HepG2 (cell line): Measurements from ENCODE around the gene CPNE5. TPM values are rescaled to one million over a fixed set of nuclear protein-coding genes. Genes with fewer than 3 reads are reported as not detected.

Experiments used
- ATAC-seq: fragments of 200-7000 bp; cut with Tn5 transposase; 3 replicates; pipeline ENCODE4 v1.9.1; 2020; ENCODE audit warnings: mild to moderate bottlenecking, moderate library complexity
- BruUV-seq: library from RNA; stranded (reverse); fragments of 400-500 nt; replicated peaks from 2 replicates; lab custom pipeline; 2021; lab: Mats Ljungman, UMichigan
- CTCF ChIA-PET: fragments of 300-600 bp; formaldehyde crosslinking; extraction: SDS; loops from one replicate; lab custom pipeline; 2021; ENCODE audit warnings: low total read pairs, inconsistent platforms, low intra/inter-chr PET ratio; lab: Yijun Ruan, JAX
- POLR2A ChIA-PET: fragments of 350-600 bp; sonication (Branson Sonifier 250); formaldehyde crosslinking; loops from one replicate; lab custom pipeline; 2020; ENCODE audit warnings: antibody characterized with exemption, inconsistent platforms; lab: Yijun Ruan, JAX
- DNase-seq: peaks from one replicate; pipeline ENCODE4 v3.0.0-alpha.2; 2015; ENCODE audit warnings: low spot score
- FAIRE-seq: peaks from 3 replicates; lab custom pipeline; 2011; peaks lifted over from hg19 to GRCh38; lab: Jason Lieb, UNC
- H2AFZ ChIP-seq: one replicate; pipeline ENCODE4 v1.6.1; 2011; ENCODE audit warnings: low read length, inconsistent platforms
- H3K27ac ChIP-seq: fragments of 300-600 bp; 3 replicates; pipeline ENCODE4 v1.8.0; 2011; ENCODE audit warnings: mixed run types, mild to moderate bottlenecking, mixed read lengths, low read length, inconsistent platforms; ENCODE audit not compliant: insufficient read depth; ENCODE audit errors: extremely low read length
- H3K27me3 ChIP-seq, 2 experiments: fragments of 200-600 bp in 1 of 2; 2 replicates in 1 of 2; 3 replicates in 1 of 2; pipeline versions ENCODE4 v1.6.0 to v1.8.0; 2011; ENCODE audit warnings: low read length in 2 of 2, mild to moderate bottlenecking in 2 of 2, moderate library complexity in 2 of 2, inconsistent platforms in 1 of 2; ENCODE audit not compliant: insufficient read depth in 2 of 2, control insufficient read depth in 1 of 2
- H3K36me3 ChIP-seq, 2 experiments: fragments of 200-600 bp in 1 of 2; replicated peaks in 1 of 2; 2 replicates in 1 of 2; 3 replicates in 1 of 2; pipeline versions ENCODE4 v1.5.1 to v1.8.0; 2011; ENCODE audit warnings: low read length in 2 of 2, inconsistent platforms in 1 of 2; ENCODE audit not compliant: insufficient read depth in 2 of 2, control insufficient read depth in 1 of 2
- H3K4me1 ChIP-seq: 2 replicates; pipeline ENCODE4 v1.5.1; 2012; ENCODE audit warnings: low read length, inconsistent platforms; ENCODE audit not compliant: insufficient read depth
- H3K4me2 ChIP-seq: 2 replicates; pipeline ENCODE4 v1.6.0; 2011; ENCODE audit warnings: low read depth, low read length, inconsistent platforms
- H3K4me3 ChIP-seq, 3 experiments: fragments of 200-600 bp in 1 of 3; sonication (generic), shearing (Covaris generic) in 1 of 3; replicated peaks in 1 of 3; 2 replicates each; pipeline ENCODE4 v1.5.1; 2011 to 2016; ENCODE audit warnings: low read length in 3 of 3, inconsistent platforms in 2 of 3, low read depth in 2 of 3, mild to moderate bottlenecking in 2 of 3, control low read depth in 1 of 3, mixed read lengths in 1 of 3; ENCODE audit not compliant: insufficient read depth in 1 of 3
- H3K79me2 ChIP-seq: one replicate; pipeline ENCODE4 v1.6.1; 2011; ENCODE audit warnings: low read length, inconsistent platforms; ENCODE audit not compliant: insufficient read depth
- H3K9ac ChIP-seq: 2 replicates; pipeline ENCODE4 v1.6.0; 2011; ENCODE audit warnings: mild to moderate bottlenecking, low read depth, low read length, inconsistent platforms; ENCODE audit not compliant: insufficient read depth
- H3K9me3 ChIP-seq: 2 replicates; pipeline ENCODE4 v1.5.1; 2012; ENCODE audit warnings: mild to moderate bottlenecking, low read length
- H4K20me1 ChIP-seq: 2 replicates; pipeline ENCODE4 v1.6.0; 2011; ENCODE audit warnings: inconsistent platforms, mild to moderate bottlenecking, low read length, moderate library complexity; ENCODE audit not compliant: insufficient read depth
- RCOR2 ChIP-seq: IDR thresholded peaks from 2 replicates; pipeline ENCODE4 v1.6.1; 2016; ENCODE audit warnings: missing biosample characterization, missing genetic modification reagents
- TBX2 ChIP-seq: sonication (generic); formaldehyde crosslinking; IDR thresholded peaks from 2 replicates; pipeline ENCODE4 v1.5.0; 2020; ENCODE audit warnings: missing genetic modification reagents, mild to moderate bottlenecking, borderline replicate concordance
- ZNF101 ChIP-seq: sonication (generic); formaldehyde crosslinking; IDR thresholded peaks from 2 replicates; pipeline ENCODE4 v1.4.0; 2020; ENCODE audit warnings: mild to moderate bottlenecking, low read depth, missing genetic modification reagents, borderline replicate concordance
- ZNF7 ChIP-seq: IDR thresholded peaks from 2 replicates; pipeline ENCODE4 v1.6.1; 2016; ENCODE audit warnings: missing biosample characterization, missing genetic modification reagents
- WGBS: methylation state at CpG from one replicate; pipeline ENCODE4 v1.1.6; 2017; ENCODE audit warnings: low lambda C conversion rate; 5-methylcytosine and 5-hydroxymethylcytosine counted together
- in situ Hi-C: cut with HindIII; loops from 2 replicates; pipeline ENCODE4 v1.10.0; 2017; ENCODE audit warnings: low pct_unique_long_range_greater_than_20kb; ENCODE audit not compliant: extremely low pct_ligation_motif_present
- intact Hi-C: fragments of 100-400 bp; cut with micrococcal nuclease; formaldehyde crosslinking; loops from one replicate; pipeline ENCODE4 v1.10.0; 2022; ENCODE audit not compliant: unreplicated experiment
- polyA plus RNA-seq, 8 experiments: library from polyadenylated mRNA; depleted of rRNA in 3 of 8; stranded (reverse) in 7 of 8; unstranded in 1 of 8; fragments of >200 nt; fragmentation: Illumina TruSeq in 4 of 8; extraction: Trizol in 4 of 8; gene quantifications; 2 replicates each; pipeline versions ENCODE4 v1.2.1 to v1.2.3, GENCODE V29; 2011 to 2016; ENCODE audit warnings: low read depth in 4 of 8, missing spikeins in 1 of 8, mixed read lengths in 1 of 8; ENCODE audit not compliant: insufficient read depth in 1 of 8
- total RNA-seq, 5 experiments: library from RNA; depleted of rRNA; stranded (reverse); fragments of >200 nt; fragmentation: Illumina TruSeq; extraction: Trizol; gene quantifications; 2 replicates each; pipeline ENCODE4 v1.2.3, GENCODE V29; 2016; ENCODE audit warnings: low read depth in 1 of 5
- TF ChIP-seq, protein P1 (sequence below): sonication (generic); formaldehyde crosslinking; IDR thresholded peaks from 2 replicates; pipeline ENCODE4 v1.5.0; 2020; ENCODE audit warnings: missing genetic modification reagents
- TF ChIP-seq, protein P2 (sequence below): sonication (generic); formaldehyde crosslinking; IDR thresholded peaks from 2 replicates; pipeline ENCODE4 v1.4.0; 2020; ENCODE audit warnings: mild to moderate bottlenecking, missing genetic modification reagents

The CPNE5 gene
- total and polyA plus RNA-seq, 2 of the 13 experiments (the other 11 are each of a cell fraction or from before 2014, with no cell fraction given): 0.16 TPM; not detected in 1

DNA sequence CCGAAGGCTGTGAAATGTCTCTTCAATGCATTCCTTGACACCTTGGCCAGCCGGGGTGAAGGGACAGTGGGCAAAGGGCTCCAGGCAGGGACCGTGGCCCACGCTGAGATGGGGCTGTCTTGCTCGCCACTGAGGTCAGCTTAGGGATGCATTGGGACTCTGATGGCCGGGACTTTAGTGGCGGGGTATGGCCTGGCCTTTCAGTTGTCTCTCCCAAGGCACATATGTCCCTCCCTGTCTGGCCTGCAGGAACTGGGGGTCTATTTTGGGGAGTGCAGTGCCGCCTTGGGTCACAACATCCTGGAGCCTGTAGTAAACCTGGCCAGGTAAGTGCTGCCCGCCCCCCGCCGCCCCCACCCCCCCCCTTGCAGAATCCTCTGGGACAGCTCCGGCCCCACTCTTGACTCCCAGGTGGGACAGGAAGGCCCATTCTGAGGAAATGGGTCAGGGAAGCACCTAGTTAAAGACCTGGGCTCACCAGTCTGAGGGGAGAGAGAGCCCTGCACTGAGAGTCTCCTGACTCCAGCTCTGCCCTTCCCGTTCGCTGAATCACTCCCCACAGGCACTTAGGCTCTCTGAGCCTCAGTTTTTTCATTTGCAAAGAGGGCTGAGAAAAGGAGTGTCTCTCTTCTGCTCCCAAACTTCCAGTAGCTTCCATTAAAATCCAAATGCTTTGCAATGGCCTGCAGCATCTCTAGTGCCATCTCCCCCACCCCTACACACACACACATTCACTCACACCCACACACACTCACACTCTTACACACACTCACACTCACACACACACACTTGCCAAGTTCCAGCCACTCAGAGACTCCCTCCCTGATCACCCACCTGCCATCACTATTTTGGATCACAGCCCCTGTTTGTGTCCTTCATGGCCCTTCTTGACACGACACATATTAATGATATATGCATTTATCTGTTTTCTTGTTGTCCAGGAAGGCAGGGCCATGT lies 108.5 kb downstream of the CPNE5 start:
- Histone ChIP-seq H2AFZ (no peak overlapping the region), H3K27me3 (peaks cover 12 to 66% of the 10 kb centered on the region in 2 experiments), H3K9ac (no peak overlapping the region), H3K4me1 (no peaks in the 10 kb centered on the region)
- no TSS peak for BruUV-seq
- no peak for ATAC-seq
- TF ChIP-seq RCOR2 (CRISPR knock-in tag): no peak
- TF ChIP-seq TBX2 (CRISPR knock-in tag): no peak
- TF ChIP-seq ZNF7 (CRISPR knock-in tag): no peak
- TF ChIP-seq, protein P1, sequence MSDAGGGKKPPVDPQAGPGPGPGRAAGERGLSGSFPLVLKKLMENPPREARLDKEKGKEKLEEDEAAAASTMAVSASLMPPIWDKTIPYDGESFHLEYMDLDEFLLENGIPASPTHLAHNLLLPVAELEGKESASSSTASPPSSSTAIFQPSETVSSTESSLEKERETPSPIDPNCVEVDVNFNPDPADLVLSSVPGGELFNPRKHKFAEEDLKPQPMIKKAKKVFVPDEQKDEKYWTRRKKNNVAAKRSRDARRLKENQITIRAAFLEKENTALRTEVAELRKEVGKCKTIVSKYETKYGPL (CRISPR knock-in tag): no peak
- TF ChIP-seq ZNF101 (CRISPR knock-in tag): no peak
- TF ChIP-seq, protein P2, sequence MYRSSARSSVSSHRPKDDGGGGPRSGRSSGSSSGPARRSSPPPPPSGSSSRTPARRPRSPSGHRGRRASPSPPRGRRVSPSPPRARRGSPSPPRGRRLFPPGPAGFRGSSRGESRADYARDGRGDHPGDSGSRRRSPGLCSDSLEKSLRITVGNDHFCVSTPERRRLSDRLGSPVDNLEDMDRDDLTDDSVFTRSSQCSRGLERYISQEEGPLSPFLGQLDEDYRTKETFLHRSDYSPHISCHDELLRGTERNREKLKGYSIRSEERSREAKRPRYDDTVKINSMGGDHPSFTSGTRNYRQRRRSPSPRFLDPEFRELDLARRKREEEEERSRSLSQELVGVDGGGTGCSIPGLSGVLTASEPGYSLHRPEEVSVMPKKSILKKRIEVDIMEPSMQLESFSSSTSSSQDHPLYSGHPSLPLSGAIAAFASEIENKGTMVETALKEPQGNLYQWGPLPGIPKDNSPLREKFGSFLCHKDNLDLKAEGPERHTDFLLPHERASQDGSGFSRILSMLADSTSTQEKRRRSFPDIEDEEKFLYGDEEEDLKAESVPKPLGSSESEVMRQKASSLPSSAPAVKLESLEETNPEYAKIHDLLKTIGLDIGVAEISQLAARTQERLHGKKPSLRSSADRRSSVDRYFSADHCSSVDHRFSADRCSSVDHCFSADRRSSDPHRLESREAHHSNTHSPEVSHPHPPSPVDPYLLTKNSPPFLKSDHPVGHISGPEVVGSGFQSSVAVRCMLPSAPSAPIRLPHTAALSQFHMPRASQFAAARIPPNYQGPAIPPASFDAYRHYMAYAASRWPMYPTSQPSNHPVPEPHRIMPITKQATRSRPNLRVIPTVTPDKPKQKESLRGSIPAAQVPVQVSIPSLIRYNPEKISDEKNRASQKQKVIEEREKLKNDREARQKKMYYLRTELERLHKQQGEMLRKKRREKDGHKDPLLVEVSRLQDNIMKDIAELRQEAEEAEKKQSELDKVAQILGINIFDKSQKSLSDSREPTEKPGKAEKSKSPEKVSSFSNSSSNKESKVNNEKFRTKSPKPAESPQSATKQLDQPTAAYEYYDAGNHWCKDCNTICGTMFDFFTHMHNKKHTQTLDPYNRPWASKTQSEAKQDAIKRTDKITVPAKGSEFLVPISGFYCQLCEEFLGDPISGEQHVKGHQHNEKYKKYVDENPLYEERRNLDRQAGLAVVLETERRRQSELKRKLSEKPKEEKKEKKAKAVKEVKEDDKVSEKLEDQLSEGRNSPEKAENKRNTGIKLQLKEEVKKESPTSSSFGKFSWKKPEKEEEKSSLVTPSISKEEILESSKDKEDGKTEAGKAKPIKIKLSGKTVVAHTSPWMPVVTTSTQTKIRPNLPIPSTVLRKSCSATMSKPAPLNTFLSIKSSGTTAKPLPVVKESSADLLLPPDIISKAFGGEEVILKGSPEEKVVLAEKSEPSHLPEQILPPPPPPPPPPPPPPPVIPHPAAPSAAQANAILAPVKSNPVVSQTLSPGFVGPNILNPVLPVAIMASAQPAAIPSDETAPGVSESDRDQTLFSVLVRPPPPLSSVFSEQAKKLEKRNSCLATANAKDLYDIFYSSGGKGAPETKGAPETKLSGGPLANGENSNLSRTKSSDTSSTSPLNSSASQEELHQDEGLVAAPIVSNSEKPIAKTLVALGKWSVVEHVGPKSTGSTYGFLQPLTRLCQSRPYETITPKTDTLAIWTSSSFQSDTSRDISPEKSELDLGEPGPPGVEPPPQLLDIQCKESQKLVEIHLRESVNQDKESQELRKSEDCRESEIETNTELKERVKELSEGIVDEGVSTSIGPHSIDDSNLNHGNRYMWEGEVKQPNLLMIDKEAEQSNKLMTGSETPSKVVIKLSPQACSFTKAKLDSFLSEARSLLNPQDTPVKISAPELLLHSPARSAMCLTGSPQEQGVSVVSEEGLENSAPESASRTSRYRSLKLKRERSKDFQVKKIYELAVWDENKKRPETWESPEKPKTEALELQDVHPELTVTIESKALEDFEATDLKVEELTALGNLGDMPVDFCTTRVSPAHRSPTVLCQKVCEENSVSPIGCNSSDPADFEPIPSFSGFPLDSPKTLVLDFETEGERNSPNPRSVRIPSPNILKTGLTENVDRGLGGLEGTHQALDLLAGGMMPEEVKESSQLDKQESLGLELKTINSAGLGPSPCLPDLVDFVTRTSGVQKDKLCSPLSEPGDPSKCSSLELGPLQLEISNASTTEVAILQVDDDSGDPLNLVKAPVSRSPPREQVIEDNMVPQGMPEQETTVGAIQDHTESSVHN (CRISPR knock-in tag): no peak
- TF ChIP-seq, all 625 proteins: peak for 0
- CTCF ChIA-PET: no interaction called here
- no peak for DNase-seq
- Histone ChIP-seq H3K4me2 (no peak overlapping the region), H4K20me1 (no peaks in the 10 kb centered on the region), H3K4me3 (no peak overlapping the region), H3K9me3 (no peaks in the 10 kb centered on the region), H3K27ac (no peak overlapping the region), H3K36me3 (no peaks in the 10 kb centered on the region), H3K79me2 (no peaks in the 10 kb centered on the region)
- no peak for FAIRE-seq
- 23% methylated on average over 9 of the region's 15 CpGs for WGBS
- POLR2A ChIA-PET: no interaction called here
- in situ Hi-C loops (no loop called here), intact Hi-C loops (no loop called here)
